ENCODE data around the gene RTTN. TPM values are rescaled to one million over a fixed set of nuclear protein-coding genes. Genes with fewer than 3 reads are reported as not detected.
A peak's percentile ranks its signal among the peaks of the same experiment; 100 is the strongest.

RTTN gene
- total and polyA plus RNA-seq, 10 of the 15 experiments (the other 5 are each of a cell fraction or from before 2014, with no cell fraction given), result 9.4 to 36.6 (median 15.7) TPM

GRCh38 chr18:70188113-70188512, 17.4 kb downstream of the RTTN start (continued):
- TF ChIP-seq PRDM15 (CRISPR knock-in tag; IDR thresholded peaks at IDR 0.05) (no peak), PAX8 (IDR thresholded peaks at IDR 0.05) (no peak), RB1 (IDR thresholded peaks at IDR 0.05; ENCODE audit: borderline replicate concordance) (no peak)

- ChIA-PET SMC1A (ENCODE audit: uncharacterized antibody, unreplicated experiment) (interaction anchor here (0.7 to 3.3 kb wide), 7 partner anchors 9 to 95 kb away, joined by 3 to 35 read pairs (median 3); no protein-coding TSS in a partner anchor), CTCF (interaction anchor here (0.9 to 3.6 kb wide), 7 partner anchors 8 to 271 kb away, joined by 3 to 49 read pairs (median 4); no protein-coding TSS in a partner anchor), POLR2A (no interaction called here), RAD21 (ENCODE audit: unreplicated experiment) (interaction anchor here (0.9 to 3.3 kb wide), 2 partner anchors 11 to 24 kb away, joined by 3 to 21 read pairs; no protein-coding TSS in a partner anchor)
- ATAC-seq (peak; percentile 54), DNase-seq (ENCODE audit: low read depth, low spot score) (no peak), FAIRE-seq (no peak)
- no peaks in the 10 kb centered on the region for H4K20me1 ChIP-seq (ENCODE audit: control insufficient read depth, insufficient read depth)
- in situ Hi-C loops (cut with MboI) (no loop called here), intact Hi-C loops (cut with micrococcal nuclease; ENCODE audit: unreplicated experiment) (no loop called here)
- H3K4me3 ChIP-seq, result no peak overlapping the region
- H3K36me3 ChIP-seq (ENCODE audit: control insufficient read depth in 2 of 2, insufficient read depth in 2 of 2, low read length in 1 of 2), result 0 out of 4 replicates have a peak, but pooled peaks cover 0 to 4% of the 10 kb centered on the region in 2 experiments
- WGBS (ENCODE audit: insufficient coverage, insufficient replicate concordance, low lambda C conversion rate, missing lambda C conversion rate), result 75% methylated on average over 2 of the region's 2 CpGs
- no peaks in the 10 kb centered on the region; the same call in 1 of the 2 replicates for H3K4me1 ChIP-seq (ENCODE audit: control insufficient read depth, insufficient read depth, low read length)
- BruUV-seq (replicated peaks), result no TSS peak
- H3K27ac ChIP-seq (ENCODE audit: control insufficient read depth, insufficient read depth), result peak overlapping the region; percentile 29; the same call in 1 of the 2 replicates
- H2AFZ ChIP-seq (ENCODE audit: control insufficient read depth, low read depth, low read length), result 0 out of 2 replicates have a peak overlapping the region, but pooled peaks have one; percentile 5
- no peaks in the 10 kb centered on the region; the same call in 2 of the 3 replicates for H3K9me3 ChIP-seq (replicated peaks; ENCODE audit: control insufficient read depth, insufficient read depth, low read length)
- no peaks in the 10 kb centered on the region for H3K27me3 ChIP-seq (replicated peaks in 1 of 2; ENCODE audit: control insufficient read depth in 2 of 2, insufficient read depth in 2 of 2, low read length in 1 of 2)
- no peak overlapping the region for H3K9ac ChIP-seq (ENCODE audit: control insufficient read depth, insufficient read depth, low read length)
- no peak overlapping the region for H3K4me2 ChIP-seq (ENCODE audit: control insufficient read depth, insufficient read depth)
- TF ChIP-seq E2F8 (IDR thresholded peaks at IDR 0.05; ENCODE audit: low read depth, partially characterized antibody) (no peak), SUZ12 (IDR thresholded peaks at IDR 0.05; ENCODE audit: unreplicated experiment) (no peak), ELK1 (IDR thresholded peaks at IDR 0.05; ENCODE audit: low read depth, low read length) (no peak), YY1 (IDR thresholded peaks at IDR 0.05; ENCODE audit: low read depth, low read length) (peak; percentile 52; the same call in 1 of the 2 replicates), NRF1 (conservative IDR thresholded peaks at IDR 0.05; ENCODE audit: low read depth, low read length) (no peak), CHD1 (IDR thresholded peaks at IDR 0.05; ENCODE audit: low read depth, low read length) (no peak), RUNX3 (IDR thresholded peaks at IDR 0.05; ENCODE audit: low read length) (peak; percentile 54; the same call in 1 of the 2 replicates), TCF7 (IDR thresholded peaks at IDR 0.05; ENCODE audit: borderline replicate concordance) (peak; percentile 57; the same call in 1 of the 2 replicates), PML (IDR thresholded peaks at IDR 0.05; ENCODE audit: low read length) (no peak)
- H3K79me2 ChIP-seq (ENCODE audit: control insufficient read depth, insufficient read depth, low read length), result no peaks in the 10 kb centered on the region; the same call in 1 of the 2 replicates
Measured at GRCh38 chr18:70183441-70183840, 22.0 kb downstream of the RTTN start.
